A549 treated with AZD9567 at 1 μM for 4 hours (cell line): ENCODE measurements around the gene HLA-DPB1. TPM values are rescaled to one million over a fixed set of nuclear protein-coding genes. Genes with fewer than 3 reads are reported as not detected.

Source experiments
- total RNA-seq: library from RNA; stranded (reverse); fragments of 200-300 nt; extraction: Qiagen RNA extraction; gene quantifications from 5 replicates; pipeline ENCODE4 v1.2.3, GENCODE V29; 2022; ENCODE audit not compliant: insufficient read depth

Gene HLA-DPB1
- total RNA-seq: not detected in 5 replicates

DNA sequence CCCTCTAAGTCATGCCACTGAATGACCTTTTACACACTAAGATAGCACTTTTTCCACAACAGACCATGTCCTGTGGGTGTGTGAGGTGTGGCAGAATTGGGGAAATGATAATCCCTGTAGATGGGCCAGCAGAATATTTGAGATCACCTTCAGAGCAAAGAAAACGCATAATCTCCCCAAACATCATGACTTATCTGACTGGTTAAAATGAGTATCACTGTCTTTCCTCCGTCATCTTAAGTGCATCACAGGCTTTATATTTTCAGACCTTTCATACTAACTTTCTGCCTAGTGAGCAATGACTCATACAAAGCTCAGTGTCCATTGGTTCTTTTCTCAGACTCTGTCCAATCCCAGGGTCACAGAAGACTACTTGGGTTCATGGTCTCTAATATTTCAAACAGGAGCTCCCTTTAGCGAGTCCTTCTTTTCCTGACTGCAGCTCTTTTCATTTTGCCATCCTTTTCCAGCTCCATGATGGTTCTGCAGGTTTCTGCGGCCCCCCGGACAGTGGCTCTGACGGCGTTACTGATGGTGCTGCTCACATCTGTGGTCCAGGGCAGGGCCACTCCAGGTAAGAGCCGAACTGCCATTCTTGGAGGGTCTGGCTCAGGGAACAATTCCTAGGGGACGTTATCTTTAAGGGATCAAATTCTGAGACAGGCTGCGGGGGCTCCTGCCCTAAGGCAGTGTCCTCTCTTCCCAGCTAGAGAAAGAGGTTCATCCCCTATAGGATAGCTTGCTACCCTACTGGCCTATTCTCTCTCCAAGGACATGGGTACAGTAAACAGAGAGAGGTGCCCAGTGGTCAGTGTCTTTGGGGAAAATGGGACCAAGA lies at the start of gene HLA-DPB1:
TSS of gene HLA-DPB1 (plus strand) at position 423 of the 838 bp plus-strand sequence. CDS start at position 475, 52 bp downstream.

DNA sequence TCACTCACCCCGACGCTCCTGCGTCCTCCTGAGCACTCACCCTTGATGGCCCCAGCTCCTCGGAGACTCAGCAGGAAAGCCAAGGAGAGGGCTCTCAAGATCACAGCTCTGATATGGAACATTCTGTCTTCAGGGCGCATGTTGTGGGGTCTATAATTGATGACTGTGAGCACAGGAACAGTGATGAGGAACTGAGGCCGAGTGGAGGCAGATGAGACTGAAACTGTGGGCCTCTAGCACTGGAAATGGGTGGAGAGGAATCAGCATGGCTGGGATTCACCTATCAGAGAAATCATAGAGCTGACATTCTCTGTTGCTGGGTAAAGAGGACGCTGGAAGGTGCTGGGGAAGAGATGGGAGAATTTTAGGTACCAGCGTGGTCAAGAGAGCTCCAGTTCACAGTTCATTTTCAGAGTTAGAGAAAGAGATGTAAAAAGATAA lies 2.3 kb upstream of the HLA-DPB1 start, which contains the start of gene HLA-DPA1:
TSS of gene HLA-DPA1 (minus strand) at position 219 of the 441 bp plus-strand sequence.

Other genes with a start within 250 kb of the HLA-DPB1 start
- gene TAP2, start 237.3 kb upstream of the HLA-DPB1 start, total RNA-seq: 17.5 to 28.0 TPM (median 20.4 TPM) in 5 replicates
- gene PSMB8, start 231.9 kb upstream of the HLA-DPB1 start, total RNA-seq: 10.9 to 22.2 TPM (median 17.8 TPM) in 5 replicates
- gene TAP1, start 222.3 kb upstream of the HLA-DPB1 start, total RNA-seq: 25.4 to 36.3 TPM (median 33.4 TPM) in 5 replicates
- gene PSMB9, start 221.8 kb upstream of the HLA-DPB1 start, total RNA-seq: 16.3 to 23.4 TPM (median 17.7 TPM) in 5 replicates
- 1.4 to 2.4 TPM (median 2.2 TPM) in 4 of 5 replicates, not detected in the other for gene HLA-DMB, start 135.0 kb upstream of the HLA-DPB1 start, total RNA-seq
- gene HLA-DMA, start 122.9 kb upstream of the HLA-DPB1 start, total RNA-seq: 2.7 to 7.3 TPM (median 3.3 TPM) in 5 replicates
- 143 to 170 TPM (median 152 TPM) in 5 replicates for gene BRD2, start 107.4 kb upstream of the HLA-DPB1 start, total RNA-seq
- gene HLA-DOA, start 66.4 kb upstream of the HLA-DPB1 start, total RNA-seq: 0.02 TPM in 1 of 5 replicates, not detected in the others
- not detected in 5 replicates for gene HLA-DPA1, start 2.3 kb upstream of the HLA-DPB1 start, total RNA-seq
- 0.89 to 1.1 TPM (median 0.94 TPM) in 4 of 5 replicates, not detected in the other for gene COL11A2, start 116.5 kb downstream of the HLA-DPB1 start, total RNA-seq
- 14.1 to 22.0 TPM (median 20.4 TPM) in 5 replicates for gene RXRB, start 124.7 kb downstream of the HLA-DPB1 start, total RNA-seq
- gene SLC39A7, start 124.9 kb downstream of the HLA-DPB1 start, total RNA-seq: 101 to 107 TPM (median 106 TPM) in 5 replicates
- gene HSD17B8, start 128.7 kb downstream of the HLA-DPB1 start, total RNA-seq: 10.8 to 16.7 TPM (median 15.0 TPM) in 5 replicates
- gene RING1, start 132.5 kb downstream of the HLA-DPB1 start, total RNA-seq: 15.2 to 26.0 TPM (median 25.6 TPM) in 5 replicates
- 15.0 to 20.1 TPM (median 16.3 TPM) in 5 replicates for gene VPS52, start 195.9 kb downstream of the HLA-DPB1 start, total RNA-seq
- 1,729 to 2,702 TPM (median 2,628 TPM) in 5 replicates for gene RPS18, start 196.1 kb downstream of the HLA-DPB1 start, total RNA-seq
- 0.46 to 0.59 TPM (median 0.54 TPM) in 4 of 5 replicates, not detected in the other for gene B3GALT4, start 201.1 kb downstream of the HLA-DPB1 start, total RNA-seq
- gene WDR46, start 213.2 kb downstream of the HLA-DPB1 start, total RNA-seq: 47.5 to 58.2 TPM (median 55.0 TPM) in 5 replicates
- gene PFDN6, start 213.6 kb downstream of the HLA-DPB1 start, total RNA-seq: 98.9 to 131 TPM (median 107 TPM) in 5 replicates
- gene RGL2, start 223.0 kb downstream of the HLA-DPB1 start, total RNA-seq: 11.4 to 13.9 TPM (median 11.8 TPM) in 5 replicates
- gene TAPBP, start 238.1 kb downstream of the HLA-DPB1 start, total RNA-seq: 28.4 to 44.0 TPM (median 33.9 TPM) in 5 replicates
- 1.5 to 3.7 TPM (median 3.5 TPM) in 5 replicates for gene ZBTB22, start 241.8 kb downstream of the HLA-DPB1 start, total RNA-seq
- gene DAXX, start 247.0 kb downstream of the HLA-DPB1 start, total RNA-seq: 31.5 to 37.6 TPM (median 34.9 TPM) in 5 replicates